GM21576 (cell line): ENCODE data around the gene DPP6.
"Not testable (repeated sequence)": the region's sequence is repeated elsewhere in the genome, so short reads cannot be mapped to it uniquely, and the experiment has no call there.

Experiments used
- ATAC-seq: cut with Tn5 transposase; IDR thresholded peaks from one replicate; pipeline ENCODE4 v1.9.1; 2021; ENCODE audit warnings: mild to moderate bottlenecking, moderate library complexity; ENCODE audit not compliant: unreplicated experiment

DPP6 gene

GRCh38 chr7:154051643-154052529, at the start of gene DPP6:
TSS of gene DPP6 (plus strand) at chr7:154052398.
- not testable (repeated sequence) for ATAC-seq

GRCh38 chr7:154009423-154009911, 42.7 kb upstream of the DPP6 start:
- ATAC-seq, result not testable (repeated sequence)

- ATAC-seq, result not testable (repeated sequence)
These were observed 41.3 kb upstream of the DPP6 start for GRCh38 chr7:154010726-154011568.

- not testable (repeated sequence) for ATAC-seq
These were observed 39.4 kb upstream of the DPP6 start for GRCh38 chr7:154012800-154013199.

- ATAC-seq, result not testable (repeated sequence)
These were observed 36.6 kb upstream of the DPP6 start for GRCh38 chr7:154015636-154016035.

GRCh38 chr7:154018354-154018753, 33.8 kb upstream of the DPP6 start:
- not testable (repeated sequence) for ATAC-seq

- not testable (repeated sequence) for ATAC-seq
These were observed 24.4 kb upstream of the DPP6 start for GRCh38 chr7:154027805-154028204.

GRCh38 chr7:154030476-154031080, 21.6 kb upstream of the DPP6 start:
- ATAC-seq, result not testable (repeated sequence)

GRCh38 chr7:154039466-154040165, 12.6 kb upstream of the DPP6 start:
- not testable (repeated sequence) for ATAC-seq

- ATAC-seq, result not testable (repeated sequence)
These were observed 1.8 kb upstream of the DPP6 start for GRCh38 chr7:154050394-154050793.

GRCh38 chr7:154051006-154051642, 1.1 kb upstream of the DPP6 start:
- not testable (repeated sequence) for ATAC-seq

- not testable (repeated sequence) for ATAC-seq
These were observed 493 bp downstream of the DPP6 start for GRCh38 chr7:154052530-154053252.

- not testable (repeated sequence) for ATAC-seq
These were observed 1.5 kb downstream of the DPP6 start for GRCh38 chr7:154053466-154054312.

GRCh38 chr7:154054664-154055063, 2.5 kb downstream of the DPP6 start:
- not testable (repeated sequence) for ATAC-seq

GRCh38 chr7:154055491-154056106, 3.4 kb downstream of the DPP6 start:
- not testable (repeated sequence) for ATAC-seq

GRCh38 chr7:154058783-154059182, 6.6 kb downstream of the DPP6 start:
- not testable (repeated sequence) for ATAC-seq

GRCh38 chr7:154060551-154060950, 8.4 kb downstream of the DPP6 start:
- ATAC-seq, result not testable (repeated sequence)

GRCh38 chr7:154071833-154072232, 19.6 kb downstream of the DPP6 start:
- not testable (repeated sequence) for ATAC-seq
